Dedifferentiated amniotic fluid mesenchymal stem cell (primary cell): Measurements from ENCODE around the gene SLC35F3.
"Not testable (repeated sequence)": the region's sequence is repeated elsewhere in the genome, so short reads cannot be mapped to it uniquely, and the experiment has no call there.

Experiments used
- DNase-seq: peaks from one replicate; pipeline ENCODE4 v3.0.0-alpha.2; 2016; ENCODE audit errors: extremely low spot score

Gene SLC35F3

DNA sequence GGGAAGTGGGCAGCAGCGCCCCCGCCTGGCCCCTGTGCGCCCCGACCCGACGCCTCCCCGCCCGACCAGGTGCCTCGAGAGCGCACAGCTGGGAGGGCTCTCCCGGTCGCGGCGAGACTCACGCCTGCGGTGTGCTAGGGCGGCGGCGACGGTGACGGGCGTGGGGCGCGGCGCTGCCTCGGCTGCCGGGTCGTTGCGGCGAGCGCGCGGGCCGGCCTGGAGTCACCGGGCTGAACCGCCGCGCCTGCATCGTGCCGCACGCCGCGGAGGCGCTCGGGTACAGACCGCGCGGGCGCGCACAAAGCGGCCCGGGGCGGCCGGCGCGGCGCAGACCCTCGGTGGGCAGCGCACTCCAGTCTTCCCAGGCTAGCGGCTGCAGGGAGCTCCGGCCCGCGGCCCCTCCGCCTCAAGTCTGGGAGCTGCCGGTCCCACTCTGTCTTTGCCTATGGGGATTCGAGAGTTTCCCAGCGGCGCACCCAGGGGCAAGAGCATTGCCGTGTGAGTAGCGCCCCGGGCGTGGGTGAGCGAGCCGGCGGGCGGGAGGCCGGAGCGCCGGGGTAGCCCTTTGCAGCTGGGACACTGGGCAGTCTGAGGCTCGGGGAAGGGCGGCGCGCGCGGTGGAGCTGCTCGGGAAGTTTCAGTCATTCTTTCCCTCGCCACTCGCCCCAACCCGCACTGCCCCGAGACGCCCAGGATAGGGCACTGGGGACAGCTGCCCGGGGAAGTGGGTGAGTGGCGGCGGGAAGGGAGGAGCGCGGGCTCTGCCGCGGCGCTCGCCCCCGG, at the start of gene SLC35F3:
SLC35F3 (plus strand) TSS at position 44 of the 783 bp plus-strand sequence.
- no peak for DNase-seq

DNA sequence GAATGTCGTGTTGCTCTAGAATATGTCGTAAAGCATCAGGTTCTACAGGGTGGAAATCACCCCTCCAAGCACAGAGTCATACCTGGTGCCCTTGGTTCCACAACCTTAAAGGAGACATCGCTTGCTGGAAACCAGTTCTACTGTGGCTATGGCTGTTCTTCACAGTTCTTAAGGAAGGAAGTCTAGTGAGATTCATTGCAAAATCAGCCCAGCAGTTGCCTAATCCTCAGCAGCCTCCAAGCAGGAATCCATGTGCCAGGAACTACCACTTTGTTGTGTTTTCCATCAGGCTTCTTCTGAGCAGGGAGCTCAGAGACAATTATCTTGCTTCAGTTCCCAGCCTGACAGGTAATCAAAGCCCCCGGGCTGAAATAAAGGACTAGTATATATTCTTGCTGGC, 45.0 kb upstream of the SLC35F3 start:
- DNase-seq, result no peak

DNA sequence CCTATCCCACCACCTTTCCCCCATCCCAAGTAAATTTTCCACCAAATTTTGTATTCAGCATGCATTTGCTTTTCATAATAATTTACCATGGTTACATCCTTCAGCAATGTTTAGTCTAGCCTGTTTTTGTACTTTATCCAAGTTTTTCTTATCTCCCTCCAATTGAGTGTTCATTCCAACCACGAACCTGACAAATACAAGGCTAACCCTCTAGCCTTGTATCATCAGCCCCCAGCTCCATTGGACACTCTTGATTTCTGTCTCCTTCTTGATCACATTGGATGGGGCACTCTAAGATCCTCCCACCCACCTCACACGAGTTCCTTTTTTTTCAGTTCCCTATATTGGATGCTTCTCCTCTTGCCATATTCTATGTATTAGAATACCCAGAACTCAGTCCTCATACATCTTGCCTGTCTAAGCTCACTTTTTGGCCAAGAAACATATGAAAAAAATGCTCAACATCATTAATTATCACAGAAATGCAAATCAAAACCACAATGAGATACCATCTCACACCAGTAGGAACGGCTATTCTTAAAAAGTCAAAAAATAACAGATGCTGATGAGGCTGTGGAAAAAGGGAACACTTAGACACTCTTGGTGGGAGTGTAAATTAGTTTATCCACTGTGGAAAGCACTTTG, 40.5 kb upstream of the SLC35F3 start:
- no peak for DNase-seq

- no peak for DNase-seq
These were observed 39.9 kb upstream of the SLC35F3 start for GRCh38 chr1:233864578-233864977.

DNA sequence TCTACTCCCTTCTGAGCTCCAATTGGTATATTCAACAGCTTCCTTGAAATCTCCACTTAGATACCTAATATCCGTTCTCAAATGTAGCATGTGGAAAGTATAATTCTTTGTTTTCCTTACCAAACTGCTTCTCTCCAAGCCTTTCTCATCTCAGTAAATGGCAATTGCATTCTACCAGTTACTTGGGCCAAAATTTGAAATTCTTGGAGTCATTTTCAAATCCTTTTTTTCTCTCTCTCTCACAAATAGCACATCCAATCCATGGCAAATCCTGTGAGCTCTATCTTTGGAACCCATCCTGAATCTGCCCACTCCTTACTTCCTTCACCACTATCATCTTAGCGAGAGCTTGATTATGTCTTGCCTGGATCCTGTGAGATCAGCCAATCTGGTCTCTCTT, 39.3 kb upstream of the SLC35F3 start:
- no peak for DNase-seq

DNA sequence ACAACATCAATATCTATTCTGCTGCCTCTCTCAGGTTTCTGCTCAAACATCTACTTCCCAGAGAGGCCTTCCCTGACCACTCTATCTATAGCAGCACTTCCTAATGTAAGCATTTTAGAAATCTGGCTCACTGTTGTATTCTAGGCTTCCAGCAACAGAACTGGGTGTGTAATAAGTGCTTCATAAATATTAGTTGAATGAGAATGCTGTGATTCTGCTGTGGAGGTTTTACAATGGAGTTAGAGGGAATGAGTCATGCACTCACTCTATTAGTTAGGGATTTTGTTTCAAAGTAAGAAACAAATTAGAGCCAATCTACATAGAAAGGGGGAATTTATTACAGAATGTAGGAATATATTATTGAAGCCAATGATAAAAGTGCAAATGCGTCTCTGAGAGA, 38.6 kb upstream of the SLC35F3 start:
- no peak for DNase-seq

GRCh38 chr1:233867028-233867427, 37.4 kb upstream of the SLC35F3 start:
- DNase-seq, result no peak

DNA sequence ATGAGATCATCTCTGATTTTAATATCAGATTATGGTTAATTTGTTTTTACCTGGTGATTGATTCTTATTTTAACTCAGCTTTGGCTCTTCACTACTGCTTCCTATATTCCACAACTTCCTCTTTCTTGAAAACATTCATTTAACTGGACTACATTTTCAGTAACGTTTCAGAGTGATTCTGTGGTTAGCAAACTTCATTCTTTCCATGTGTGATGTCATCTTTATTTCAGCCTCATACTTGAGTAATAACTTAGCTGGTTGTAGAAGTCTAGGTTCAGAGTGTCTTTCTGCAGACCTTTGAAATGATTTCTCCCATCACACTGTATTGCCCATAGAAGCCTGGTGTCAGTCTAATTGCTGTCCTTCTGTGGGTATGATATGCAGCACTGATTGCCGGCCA, 36.0 kb upstream of the SLC35F3 start:
- no peak for DNase-seq

DNA sequence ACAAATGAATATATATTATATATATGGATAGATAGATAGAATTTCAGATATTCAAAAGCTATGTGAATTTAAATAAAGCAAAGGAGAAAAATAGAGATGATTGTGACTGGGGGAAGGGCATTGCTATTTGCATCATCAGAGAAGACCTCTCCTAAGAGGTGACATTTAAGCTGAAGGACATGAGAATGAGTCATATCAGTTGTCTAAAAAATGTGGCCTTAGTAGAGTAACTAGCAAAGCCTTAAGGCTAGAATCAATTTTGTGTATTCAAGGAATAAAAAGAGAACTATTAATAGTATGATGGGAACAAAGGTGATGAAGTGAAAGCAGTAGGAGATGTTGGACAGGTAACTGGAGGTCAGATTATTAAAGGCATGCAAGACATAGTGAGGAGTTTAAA, 34.8 kb upstream of the SLC35F3 start:
- DNase-seq, result no peak

DNA sequence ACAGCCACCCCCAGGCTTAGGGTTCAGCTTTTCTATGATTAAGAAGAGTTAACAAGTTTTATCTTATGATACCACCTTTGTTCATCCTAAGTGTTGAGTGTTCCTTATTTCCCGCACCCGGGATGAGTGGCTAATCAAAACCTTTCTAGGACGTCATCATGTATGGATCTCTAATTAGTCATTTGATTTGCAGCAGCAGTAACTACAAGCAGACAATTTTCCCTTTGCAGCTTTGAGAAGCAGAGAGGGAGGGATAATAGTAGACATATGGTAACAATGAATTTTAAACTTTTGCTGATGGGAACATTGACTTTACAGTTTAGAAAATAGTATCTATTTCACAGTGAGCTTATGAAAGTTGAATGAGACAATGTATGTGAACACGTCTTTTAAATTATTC, 30.8 kb upstream of the SLC35F3 start:
- DNase-seq, result no peak

- no peak for DNase-seq
These were observed 24.6 kb upstream of the SLC35F3 start for GRCh38 chr1:233879841-233880240.

GRCh38 chr1:233883671-233884070, 20.8 kb upstream of the SLC35F3 start:
- DNase-seq, result no peak

GRCh38 chr1:233884461-233885151, 19.9 kb upstream of the SLC35F3 start:
- DNase-seq, result no peak

DNA sequence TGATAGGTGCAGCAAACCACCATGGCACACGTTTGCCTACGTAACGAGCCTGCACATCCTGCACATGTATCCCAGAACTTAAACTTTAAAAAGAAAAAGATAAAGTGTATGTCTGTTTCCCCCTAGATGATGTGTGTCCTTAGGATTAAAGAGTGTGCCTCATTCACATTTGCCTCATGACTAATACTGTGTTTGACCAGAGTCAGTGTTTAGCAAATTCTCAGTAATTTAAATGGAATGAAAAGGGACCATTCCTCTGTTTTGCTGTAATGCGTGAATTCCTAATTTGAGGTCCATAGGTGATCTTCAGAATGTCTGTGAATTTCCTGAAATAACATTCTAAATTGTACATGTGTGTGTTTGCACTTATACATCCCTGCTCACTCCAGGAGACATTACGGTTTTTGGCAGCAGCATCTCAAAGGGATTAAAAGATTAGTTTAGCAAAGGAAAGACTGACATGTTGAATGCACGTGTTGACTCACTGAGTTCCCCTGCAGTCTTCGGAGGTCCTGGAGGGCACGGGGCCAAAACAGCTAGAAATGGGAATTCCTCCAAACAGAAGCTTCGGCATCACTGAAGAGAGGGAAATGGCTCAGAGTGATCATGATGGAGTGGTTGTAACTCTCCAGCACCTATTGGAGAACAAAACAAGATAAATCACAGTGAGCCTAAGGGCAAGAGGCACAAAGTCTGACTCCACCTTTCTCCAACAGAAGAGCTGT, 19.1 kb upstream of the SLC35F3 start:
- DNase-seq, result no peak

- not testable (repeated sequence) for DNase-seq
These were observed 13.3 kb upstream of the SLC35F3 start for GRCh38 chr1:233891151-233891550.

- DNase-seq, result no peak
These were observed 6.9 kb upstream of the SLC35F3 start for GRCh38 chr1:233897325-233898162.

DNA sequence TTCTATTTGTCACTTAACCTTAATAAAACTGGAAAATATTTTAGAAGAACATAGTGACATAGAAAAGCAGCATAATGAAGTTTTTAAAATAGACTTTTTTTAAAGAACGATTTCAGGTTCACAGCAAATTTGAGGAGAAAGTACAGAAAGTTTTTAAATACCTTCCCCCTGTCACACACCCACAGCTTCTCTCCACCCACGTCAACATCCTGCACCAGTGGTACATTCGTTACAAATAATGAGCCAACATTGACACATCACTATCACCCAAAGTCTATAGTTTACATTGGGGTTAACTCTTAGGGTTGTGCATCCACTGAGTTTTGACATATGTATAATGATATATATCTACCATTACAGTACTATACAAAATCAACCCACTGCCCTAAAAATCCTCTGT, 3.0 kb upstream of the SLC35F3 start:
- DNase-seq, result no peak

DNA sequence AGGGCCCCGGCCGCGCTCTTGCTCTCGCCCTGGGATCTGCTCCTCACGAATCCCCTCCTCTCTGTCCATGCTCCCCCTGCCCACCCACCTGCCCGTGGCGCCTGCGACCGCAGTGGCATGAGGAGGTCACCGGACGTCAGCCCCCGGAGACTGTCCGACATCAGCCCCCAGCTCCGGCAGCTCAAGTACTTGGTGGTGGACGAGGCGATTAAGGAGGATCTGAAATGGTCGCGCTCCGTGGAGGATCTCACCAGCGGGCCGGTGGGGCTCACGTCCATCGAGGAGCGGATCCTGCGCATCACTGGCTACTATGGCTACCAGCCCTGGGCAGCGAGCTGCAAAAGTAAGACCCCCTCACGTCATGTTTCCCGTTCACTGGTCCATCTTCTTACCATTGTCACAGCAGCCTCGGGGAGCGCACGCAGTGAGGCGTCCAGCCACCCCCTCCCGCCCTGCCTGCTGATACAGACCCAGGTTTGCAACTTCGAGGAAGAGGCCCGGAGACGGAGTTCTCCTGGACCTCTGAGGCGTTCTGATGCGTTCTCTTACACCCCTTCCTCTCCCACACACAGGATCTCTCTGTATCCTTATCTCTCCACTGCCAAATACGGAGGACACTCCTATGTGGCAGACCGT, 1.1 kb downstream of the SLC35F3 start:
- no peak for DNase-seq

GRCh38 chr1:233907151-233907550, 2.7 kb downstream of the SLC35F3 start:
- no peak for DNase-seq

DNA sequence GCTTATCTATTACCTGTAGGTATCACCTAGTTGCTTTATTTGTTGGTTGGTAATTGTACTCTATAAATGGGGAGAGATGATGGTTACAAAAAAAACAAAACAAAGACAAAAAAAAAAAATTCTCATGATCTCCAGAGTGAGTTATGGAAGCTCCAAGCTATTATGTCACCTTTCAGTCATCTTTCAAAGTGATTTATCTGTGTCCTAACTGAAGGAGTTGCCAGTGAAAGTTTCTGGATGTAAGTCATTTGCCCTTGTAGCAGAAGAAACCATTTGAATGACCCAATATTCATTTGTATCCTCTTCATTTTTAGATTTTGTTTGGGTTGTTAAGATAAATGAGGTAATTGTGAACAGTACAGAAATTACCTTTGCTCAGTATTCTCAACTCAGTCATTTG, 3.6 kb downstream of the SLC35F3 start:
- DNase-seq, result no peak

DNA sequence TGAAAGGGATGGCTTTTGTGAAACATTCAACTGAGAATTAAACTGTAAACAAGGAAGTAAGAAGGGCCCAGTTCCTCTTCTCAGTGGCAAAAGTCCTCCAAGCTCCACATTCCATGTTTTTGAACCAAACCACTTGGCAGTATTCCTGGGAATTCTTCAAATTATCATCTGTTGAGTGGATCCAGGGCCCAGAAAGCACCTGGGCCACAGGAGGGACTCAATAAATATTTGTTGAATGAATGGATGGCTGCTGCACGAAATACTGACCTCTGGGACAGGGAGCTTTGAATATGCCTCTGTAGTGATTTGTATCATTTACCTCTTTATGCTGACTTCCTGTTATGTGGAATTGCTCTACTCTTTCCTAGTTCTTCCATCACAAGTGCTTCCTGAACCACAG, 4.7 kb downstream of the SLC35F3 start:
- no peak for DNase-seq
